Stomach (tissue), 4 donors: ENCODE data around the gene TANGO2.

ENCODE experiments used
- POLR2A ChIP-seq, 4 donors: fragments of 450-650 bp; IDR thresholded peaks; one replicate each; pipeline ENCODE4 v1.6.1; 2016; ENCODE audit warnings: antibody characterized with exemption in 4 of 4, control low read depth in 2 of 4, mild to moderate bottlenecking in 1 of 4, moderate library complexity in 1 of 4
- POLR2AphosphoS5 ChIP-seq, 3 donors: sonication (generic); formaldehyde crosslinking; IDR thresholded peaks; one replicate each; pipeline ENCODE4 v1.6.1; 2016; ENCODE audit warnings: antibody characterized with exemption in 3 of 3
- TF ChIP-seq, protein P1 (sequence below), 7 experiments: fragments of 450-650 bp in 4 of 7; fragments of 200-600 bp in 3 of 7; sonication (generic) in 3 of 7; IDR thresholded peaks; one replicate each; pipeline ENCODE4 v1.5.1; 2016 to 2019; ENCODE audit warnings: antibody characterized with exemption in 7 of 7, control low read depth in 2 of 7, mild to moderate bottlenecking in 1 of 7

DNA sequence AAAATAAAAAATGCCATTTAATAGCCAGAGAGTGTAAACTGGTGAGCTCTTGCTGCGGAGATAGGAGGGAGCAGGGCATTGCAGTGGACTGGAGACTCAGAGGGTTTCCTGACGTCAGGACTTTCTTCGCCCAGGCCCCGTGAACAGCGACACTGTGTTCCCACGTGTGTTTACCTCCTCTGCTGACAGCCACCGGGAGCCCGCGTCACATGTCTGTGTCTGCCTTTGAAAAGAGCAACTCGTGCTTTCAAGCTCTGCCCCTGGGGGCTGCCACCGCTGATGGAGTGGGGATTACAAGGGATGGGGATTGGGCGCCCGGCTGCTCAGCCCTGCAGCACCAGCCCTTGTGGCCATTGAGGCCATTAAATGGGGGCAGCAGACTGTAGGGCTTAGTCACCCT is 3.3 kb downstream of the TANGO2 start:
- TF ChIP-seq, protein P1, sequence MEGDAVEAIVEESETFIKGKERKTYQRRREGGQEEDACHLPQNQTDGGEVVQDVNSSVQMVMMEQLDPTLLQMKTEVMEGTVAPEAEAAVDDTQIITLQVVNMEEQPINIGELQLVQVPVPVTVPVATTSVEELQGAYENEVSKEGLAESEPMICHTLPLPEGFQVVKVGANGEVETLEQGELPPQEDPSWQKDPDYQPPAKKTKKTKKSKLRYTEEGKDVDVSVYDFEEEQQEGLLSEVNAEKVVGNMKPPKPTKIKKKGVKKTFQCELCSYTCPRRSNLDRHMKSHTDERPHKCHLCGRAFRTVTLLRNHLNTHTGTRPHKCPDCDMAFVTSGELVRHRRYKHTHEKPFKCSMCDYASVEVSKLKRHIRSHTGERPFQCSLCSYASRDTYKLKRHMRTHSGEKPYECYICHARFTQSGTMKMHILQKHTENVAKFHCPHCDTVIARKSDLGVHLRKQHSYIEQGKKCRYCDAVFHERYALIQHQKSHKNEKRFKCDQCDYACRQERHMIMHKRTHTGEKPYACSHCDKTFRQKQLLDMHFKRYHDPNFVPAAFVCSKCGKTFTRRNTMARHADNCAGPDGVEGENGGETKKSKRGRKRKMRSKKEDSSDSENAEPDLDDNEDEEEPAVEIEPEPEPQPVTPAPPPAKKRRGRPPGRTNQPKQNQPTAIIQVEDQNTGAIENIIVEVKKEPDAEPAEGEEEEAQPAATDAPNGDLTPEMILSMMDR (IDR thresholded peaks at IDR 0.05) = no peak
- TF ChIP-seq POLR2AphosphoS5 (IDR thresholded peaks at IDR 0.05) (no peak), POLR2A (IDR thresholded peaks at IDR 0.05) (no peak)
